ENCODE results near the gene PPP3CA.

PPP3CA gene

DNA sequence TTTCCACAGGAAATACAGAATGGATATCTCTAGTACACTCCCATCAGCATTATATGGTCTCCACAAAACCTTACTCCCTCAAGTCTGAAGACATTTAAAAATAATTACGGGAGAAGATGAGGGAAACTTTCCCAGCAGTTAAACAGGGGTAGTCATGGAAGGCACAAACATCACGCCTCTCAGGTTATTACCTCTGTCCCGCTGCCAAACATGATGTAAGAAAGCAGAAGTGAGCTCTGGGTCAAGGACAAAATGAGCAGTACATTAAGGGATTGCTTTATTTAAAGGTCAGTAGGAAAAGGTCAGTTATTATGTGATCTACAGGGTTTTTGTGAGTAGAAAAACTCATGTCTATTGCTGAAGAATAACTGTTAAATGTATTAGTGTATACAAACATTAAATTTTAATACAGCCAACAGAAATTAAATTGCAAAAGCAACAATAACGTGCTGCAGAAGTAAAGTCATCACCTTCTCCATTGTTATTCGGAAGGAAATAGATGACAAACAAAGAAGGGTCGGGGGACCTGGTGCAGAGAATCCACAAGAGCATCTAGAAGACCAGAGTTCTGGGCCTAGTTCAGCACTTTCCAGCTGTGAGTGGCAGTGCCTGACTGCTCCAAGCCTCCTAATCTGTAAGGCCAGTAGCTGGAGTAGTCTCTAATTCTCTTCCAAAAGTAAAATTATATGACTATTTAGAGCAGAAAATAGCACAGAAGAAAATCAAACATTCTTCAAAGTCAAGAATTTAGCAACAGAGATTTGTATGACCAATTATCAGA is 171.2 kb downstream of the PPP3CA start:
- DNase-seq (ENCODE audit: low read depth), result no peak

DNA sequence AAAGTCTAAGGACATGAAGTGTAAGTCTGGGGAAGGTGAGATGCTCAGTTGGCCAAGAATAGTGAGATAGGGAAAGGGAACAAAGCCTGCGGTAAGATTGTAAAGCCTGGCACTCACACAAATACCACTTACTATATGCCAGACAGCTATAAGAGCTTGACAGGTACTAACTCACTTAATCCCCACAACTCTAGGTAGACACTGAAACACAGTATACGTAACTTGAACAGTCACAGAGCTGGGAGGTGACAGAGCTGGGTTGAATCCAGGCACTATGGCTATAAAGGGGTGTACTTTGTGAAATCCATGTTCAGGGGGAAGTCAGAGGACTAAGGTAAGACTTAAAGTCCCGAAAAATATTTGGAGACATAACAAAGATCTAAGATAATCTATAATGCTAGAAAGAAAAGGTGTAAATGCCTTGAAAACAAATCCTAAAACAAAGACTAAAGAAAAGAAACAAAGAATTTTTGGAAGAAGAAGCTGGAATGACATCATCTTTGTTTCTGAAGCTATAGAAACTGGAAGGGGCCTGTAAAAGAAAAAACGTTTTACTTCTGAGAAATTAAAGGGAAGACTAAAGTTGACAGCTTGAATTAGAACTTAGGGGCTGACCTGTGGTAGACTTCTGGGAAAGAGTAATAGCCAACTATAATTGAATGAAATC is 172.5 kb downstream of the PPP3CA start:
- no peak for DNase-seq (ENCODE audit: low read depth)

DNA sequence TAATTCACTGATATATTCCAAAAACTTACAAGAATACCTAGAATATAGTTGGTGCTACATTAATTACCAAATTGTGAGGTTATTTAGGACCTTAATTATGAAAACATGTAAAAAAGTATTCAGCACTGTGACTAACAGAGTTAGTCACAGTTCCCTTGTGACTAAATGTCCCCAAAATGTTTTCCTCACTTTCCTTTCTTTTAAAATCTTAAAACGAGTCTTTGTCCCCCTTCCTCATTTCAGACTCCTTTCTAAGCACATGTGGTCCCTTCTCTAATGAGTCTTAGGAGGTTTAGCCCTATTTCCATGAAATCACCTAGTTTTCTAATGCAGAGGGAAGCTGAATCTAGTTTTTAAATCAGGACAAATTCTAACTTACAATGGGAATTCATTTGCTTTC is 175.0 kb downstream of the PPP3CA start:
- no peak for DNase-seq (ENCODE audit: low read depth)

DNA sequence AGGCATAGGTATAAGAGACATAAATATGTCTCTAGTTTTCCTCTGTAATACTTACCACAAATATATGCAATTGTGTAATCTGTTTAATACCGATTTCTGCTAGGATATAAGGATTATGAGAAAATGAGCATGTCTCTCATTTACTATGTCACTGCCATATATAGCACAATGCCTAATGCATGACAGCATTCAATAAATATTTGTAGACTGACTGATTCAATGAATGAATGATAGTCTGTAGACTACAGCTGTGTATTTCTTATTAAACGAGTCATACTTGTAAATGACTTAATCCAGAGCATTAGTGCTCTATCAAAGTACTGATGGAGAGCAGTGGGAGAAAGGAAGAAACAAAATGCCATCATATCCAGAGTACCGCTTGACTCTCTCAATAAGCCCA is 175.6 kb downstream of the PPP3CA start:
- no peak for DNase-seq (ENCODE audit: low read depth)

DNA sequence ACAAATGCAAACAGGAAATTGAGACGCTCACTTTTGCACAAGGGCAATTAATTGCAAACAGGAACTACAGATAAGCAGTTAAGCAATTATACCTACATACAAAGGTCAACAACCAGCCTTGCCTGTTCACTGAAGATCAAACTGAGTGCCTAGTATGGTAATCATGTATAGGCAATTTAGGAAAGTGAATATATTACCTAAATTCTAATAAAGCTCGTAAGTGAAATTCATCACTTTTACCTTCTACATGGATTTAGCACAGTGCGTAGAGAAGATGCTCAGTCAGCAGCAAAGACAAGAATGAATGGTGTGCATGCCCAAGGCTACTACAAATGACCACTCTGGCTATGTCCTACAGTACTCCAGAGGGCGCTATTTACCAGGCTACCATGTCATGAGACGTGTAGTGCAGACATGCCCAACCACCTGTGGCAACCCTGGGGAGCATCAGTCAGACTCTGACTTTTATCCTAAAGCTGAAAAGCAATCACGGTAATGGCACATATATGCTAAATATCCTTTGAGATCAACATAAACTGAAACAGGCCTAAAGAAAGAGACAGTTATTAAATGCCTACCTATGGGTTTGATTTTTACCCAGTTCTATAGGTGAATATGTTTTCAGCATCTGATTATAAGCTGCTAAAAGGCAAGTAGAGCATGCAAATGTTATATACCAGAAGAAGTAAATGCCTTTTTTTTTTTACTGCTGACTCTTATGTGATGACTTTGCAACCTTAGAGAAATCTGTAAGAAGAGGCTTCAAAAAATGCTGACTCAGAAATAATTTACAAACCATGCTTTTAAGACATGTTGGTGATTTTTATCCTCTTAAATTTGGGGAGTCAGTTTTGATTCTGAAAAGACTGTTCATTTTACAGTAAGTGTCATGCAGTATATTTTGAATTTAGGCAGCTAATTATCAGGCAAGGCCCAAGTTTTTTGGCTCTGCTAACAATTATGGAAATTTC is 178.0 kb downstream of the PPP3CA start:
- no peak for DNase-seq (ENCODE audit: low read depth)

DNA sequence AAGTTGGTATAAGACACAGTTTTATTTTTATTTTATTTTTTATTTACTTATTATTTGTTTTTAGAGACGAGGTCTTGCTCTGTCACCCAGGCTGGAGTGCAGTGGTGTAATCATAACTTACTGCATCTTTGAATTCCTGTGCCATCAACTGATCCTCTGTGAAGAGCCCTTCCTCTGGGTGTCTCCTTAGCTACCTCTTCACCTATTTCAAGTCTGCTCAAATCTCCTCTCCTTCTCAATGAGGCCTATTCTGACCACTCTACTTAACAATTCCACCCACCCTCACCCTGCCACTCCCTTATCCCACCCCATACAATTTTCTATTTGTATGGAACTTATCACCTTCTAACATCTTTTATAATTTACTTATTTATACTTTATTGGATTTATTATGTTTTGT is 183.4 kb downstream of the PPP3CA start:
- no peak for DNase-seq (ENCODE audit: low read depth)

DNA sequence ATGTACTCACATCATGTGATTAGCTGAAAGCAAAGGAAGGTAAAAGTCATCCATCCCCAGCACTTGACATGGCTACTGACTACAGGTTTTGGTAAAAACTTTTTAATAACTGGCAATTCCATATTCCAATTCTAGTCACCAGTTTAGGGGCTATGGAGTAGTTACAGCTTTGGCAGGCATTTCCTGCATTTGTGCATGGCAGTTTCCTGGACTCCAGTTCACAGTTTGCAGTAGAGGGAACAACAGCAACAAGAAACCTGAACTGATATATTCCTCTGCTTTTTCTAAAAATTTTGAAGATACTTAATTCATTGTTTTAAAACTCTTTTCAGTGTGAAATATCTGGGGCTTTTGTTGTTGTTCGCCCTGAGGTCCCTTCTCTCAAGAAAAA is 184.3 kb downstream of the PPP3CA start:
- DNase-seq (ENCODE audit: low read depth), result no peak

DNA sequence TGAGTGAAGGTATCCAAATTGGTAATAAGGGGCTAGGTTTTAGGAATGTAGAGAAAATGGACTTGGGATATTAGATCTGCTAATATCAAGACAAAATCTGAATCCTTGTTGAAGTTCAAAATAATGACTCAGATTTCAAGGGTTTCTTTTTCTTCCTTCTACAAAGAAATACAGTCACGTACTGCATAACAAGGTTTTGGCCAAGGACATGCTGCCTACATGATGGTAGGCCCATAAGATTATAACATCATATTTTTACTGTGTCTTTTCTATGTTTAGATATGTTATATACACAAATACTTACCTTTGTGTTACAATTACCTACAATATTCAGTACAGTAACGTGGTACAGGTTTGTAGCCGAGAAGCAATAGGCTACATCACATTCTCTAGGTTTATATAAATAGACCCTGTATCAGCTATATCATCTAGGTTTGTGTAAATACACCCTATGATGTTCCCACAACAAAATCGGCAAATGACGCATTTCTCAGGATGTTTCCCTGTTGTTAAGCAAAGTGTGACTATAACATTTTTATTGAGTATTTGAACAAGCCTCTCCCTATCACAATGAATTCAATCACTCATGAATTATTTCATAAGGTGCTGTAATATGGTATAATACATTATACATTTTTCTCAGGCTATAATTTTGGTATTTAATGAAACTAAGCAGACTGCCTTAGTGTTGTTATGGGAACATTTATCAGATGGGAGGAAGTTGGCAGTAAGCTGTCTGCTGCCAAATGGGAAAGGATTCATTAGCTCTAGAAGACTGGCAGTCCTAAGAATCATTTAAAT is 186.3 kb downstream of the PPP3CA start:
- no peak for DNase-seq (ENCODE audit: low read depth)

DNA sequence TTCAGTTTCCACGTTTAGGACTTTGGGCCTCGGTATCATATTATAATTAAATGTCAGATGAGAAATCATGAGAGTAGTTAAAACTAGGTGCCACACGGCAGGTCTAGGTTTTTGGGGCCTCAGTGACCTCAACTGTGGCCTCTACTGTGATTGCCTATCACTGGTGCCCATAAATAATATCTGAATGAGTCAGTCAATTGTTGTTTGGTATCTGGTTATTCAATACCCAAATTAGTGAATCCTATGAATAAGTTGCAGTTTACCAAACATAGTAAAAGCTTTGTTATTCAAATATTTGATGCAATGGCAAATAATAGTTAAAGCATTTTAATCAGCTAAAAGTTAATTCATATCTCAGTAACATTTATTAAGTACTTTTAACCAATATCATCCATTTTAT is 188.8 kb downstream of the PPP3CA start:
- no peak for DNase-seq (ENCODE audit: low read depth)

DNA sequence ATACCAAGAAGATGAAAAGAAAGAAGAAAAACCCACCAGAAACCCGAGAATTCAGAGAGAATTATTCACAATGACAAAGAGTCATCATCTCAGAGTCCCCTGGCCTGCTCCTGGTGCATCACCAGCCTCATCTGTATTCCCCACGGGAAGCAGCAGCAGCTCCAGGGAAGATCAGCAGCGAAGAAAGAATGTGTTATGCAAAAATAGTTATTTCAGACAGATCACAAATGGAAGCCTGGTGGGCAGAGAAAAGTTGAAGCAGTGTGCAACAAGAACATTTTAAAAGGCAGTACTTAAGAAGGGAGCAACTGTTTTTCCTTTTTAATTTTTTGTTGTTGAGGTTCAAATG is 189.2 kb downstream of the PPP3CA start:
- no peak for DNase-seq (ENCODE audit: low read depth)

DNA sequence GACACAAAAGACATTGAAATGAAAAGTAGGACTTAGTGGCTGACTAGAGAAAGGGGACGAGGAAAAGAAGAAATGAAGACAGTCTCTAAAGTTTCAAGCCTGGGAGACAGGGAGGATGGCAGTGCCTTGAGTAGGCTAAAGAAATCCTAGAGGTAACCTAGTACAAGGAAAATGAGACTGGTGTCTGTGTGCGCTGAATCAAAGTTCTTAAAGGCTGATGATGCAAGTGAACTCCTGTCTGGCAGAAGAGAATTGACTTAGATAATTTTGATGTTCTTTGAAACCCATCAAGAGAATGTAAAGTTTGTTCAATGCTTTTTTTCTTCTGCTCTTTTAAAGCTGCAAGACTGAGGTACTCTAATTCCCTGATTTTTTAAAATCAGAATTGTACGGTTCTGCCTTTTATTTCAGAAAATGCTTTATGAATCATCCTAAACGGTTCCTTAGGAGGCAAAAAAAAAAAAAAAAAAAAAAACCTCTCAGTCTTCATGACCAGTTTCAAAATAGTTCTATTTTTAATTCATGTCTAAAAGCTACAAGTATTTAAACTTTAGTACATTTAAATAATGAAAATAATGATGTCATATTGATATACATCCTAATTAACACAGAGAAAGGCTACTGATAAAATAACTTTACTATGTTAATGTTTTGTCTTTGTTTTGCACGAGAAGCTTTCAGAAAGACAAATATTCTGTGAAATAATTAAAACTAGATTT is 189.8 kb downstream of the PPP3CA start:
- DNase-seq (ENCODE audit: low read depth), result no peak

DNA sequence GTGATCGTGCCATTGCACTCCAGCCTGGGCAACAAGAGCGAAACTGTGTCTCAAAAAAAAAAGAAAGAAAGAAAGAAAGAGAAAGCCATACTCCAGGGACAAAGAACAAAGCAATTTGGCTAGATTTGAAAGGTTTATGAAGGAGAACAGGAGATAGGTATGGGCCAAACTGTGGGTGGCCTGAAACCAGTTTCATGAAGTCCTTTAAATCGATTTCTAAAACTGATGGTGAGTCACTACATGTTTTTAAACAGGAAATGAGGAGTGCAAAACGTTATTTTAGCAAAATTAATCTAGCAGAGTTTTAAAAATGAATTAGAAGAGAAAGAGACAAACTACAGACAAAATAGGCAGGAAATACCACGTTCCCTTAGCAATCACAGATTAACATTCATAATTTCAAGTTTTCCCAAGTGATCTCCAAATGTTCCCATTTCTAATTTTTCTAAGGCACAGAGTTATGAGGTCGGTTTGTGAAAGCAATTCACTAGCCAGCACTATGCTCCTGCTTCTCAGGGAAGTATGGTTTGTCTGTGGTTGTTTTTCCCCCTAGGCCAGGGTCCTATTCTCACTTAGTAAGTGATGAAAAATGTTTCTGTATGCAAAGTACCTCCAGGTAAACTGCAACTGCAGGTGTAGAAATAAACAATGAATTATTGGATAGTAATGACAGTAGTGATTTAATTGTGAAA is 190.6 kb downstream of the PPP3CA start:
- DNase-seq (ENCODE audit: low read depth), result no peak

DNA sequence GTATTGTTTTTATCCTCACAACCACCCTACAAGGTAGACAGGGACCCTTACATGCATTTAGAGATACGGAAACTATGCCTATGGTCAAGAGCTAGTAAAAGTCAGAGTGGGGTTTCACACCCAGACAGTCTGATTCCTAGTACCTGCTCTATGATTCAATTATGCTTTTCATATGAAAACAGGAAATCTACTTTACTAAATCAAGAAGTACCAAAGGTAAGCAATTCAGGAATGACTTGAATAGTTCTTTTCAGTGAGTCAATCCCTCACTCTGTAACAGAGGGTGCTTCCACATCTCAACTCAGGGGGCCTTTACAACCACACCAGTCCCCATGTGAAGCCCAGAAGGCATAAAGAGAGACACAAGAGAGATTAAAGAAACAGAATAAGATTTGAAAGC is 191.4 kb downstream of the PPP3CA start:
- no peak for DNase-seq (ENCODE audit: low read depth)

DNA sequence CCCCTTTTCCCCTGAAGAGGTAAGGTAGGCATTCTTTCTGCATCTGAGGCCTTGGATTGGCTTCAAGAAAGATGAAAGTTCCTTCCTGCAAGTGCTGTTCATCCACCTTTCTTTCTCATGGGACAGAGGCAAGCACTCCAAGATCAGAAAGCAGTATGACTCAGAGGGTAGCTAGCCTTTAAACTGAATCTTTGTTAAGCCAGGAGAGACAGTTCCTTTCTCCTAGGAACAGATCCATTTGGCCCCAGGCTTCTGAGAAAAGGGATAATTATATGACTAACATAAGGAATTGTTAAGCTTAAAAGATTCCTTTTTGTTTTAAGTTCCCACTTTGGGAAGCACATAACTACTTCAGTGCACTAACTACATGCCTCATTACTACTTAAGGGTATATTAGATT is 192.0 kb downstream of the PPP3CA start:
- DNase-seq (ENCODE audit: low read depth), result peak; percentile 48

DNA sequence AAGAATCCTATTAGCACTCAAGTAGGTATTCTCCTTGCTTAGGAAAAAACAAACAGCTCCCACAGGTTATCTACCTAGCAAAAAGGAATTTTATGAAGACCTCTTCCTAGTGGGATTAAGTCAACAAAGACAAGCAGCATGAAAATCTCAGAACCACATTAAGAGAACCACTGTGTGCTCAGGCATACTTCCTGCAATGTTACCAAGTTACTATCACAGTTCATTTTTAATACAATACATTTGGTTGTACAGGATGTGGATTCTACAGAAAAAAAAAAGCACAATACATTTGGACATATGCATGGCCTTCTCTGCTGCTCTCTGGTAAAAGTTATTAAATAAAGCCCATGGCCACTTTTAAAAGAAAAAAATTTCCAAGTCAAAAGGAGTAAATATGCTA is 193.7 kb downstream of the PPP3CA start:
- DNase-seq (ENCODE audit: low read depth), result no peak

DNA sequence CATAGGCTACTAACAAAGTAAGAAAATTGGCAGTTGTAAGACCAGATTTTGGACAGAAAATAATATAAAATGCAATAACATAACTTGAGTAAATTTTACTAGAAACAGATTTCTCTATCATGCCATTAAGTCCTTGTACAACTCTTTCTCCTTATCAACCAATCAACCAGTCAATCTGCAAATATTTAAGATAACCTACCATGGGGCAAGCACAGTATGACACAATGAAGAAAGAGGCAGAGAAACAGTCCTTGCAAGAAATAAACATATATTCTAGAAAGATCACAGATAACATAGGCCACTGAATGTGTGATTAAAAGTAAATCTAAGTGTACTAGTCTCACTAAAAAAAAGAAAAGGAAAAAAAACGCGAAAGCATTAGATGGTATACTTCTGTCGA is 194.8 kb downstream of the PPP3CA start:
- DNase-seq (ENCODE audit: low read depth), result no peak

DNA sequence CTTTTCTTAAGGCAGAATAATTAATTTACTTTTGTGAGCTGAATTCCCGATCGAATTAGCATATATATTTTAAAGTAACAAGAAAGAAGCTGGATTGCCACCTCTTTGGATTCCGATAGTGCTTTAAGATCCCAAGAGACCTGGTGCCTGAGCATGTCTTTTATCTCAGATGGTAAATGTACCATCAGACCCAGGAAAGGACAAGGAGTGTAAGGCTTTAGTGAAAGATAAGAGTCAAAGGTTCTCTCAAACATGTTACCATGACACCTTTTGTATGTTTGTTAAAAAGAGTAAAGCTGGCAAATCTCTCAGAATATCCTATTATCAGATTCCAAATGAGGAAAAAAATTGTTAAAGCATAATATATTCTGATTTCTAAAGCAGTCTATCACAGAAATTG is 198.8 kb downstream of the PPP3CA start:
- no peak for DNase-seq (ENCODE audit: low read depth)

DNA sequence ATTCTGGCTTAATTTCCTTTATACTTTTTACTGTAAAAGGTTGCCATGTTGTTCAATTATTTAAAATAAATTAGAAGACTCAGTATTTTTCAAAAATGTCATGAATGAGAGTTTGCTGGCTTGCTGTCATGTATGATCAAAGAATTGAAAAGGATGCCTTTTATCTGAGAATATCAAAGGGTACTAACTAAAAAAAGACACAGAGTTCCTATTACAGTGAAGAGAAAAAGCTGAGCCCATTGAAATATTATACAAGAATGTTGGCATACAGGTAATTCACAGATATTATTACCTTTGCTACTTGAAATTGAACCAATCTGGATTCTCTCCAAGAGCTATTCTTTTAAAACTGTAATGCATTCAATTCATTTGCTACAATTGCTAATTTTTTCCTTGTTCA is 200.0 kb downstream of the PPP3CA start:
- no peak for DNase-seq (ENCODE audit: low read depth)

DNA sequence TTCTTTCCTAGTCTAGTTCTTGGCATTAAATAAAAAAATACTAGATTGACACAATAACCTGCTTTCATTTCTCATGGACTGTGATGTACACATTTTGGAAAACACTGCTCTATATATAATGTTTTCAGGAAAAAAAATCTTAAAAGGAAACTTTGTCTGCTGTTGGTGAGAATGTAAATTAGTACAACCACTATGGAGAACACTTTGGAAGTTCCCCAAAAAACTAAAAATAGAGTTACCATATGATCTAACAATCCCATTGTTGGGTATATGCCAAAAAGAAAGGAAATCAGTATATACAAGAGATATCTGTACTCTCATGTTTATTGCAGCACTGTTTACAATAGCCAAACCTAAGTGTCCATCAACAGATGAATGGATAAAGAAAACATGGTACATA is 202.3 kb downstream of the PPP3CA start:
- DNase-seq (ENCODE audit: low read depth), result no peak

DNA sequence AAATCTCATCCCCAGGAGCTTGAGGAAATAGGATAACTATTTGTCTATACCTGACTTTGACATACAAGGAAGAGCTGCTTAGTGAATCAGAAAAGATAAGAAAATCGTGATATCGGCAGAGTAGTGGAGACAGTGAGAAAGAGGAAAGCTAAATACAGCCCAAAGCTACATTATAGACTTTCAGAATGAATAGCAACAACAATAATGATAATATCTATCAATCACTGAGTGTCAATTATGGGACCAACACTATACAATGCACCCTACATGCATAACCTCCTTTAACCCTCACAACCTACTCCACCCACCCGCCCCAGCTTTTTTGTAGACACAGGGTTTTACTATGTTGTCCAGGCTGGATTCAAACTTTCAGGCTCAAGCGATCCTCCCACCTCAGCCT is 205.1 kb downstream of the PPP3CA start:
- no peak for DNase-seq (ENCODE audit: low read depth)

DNA sequence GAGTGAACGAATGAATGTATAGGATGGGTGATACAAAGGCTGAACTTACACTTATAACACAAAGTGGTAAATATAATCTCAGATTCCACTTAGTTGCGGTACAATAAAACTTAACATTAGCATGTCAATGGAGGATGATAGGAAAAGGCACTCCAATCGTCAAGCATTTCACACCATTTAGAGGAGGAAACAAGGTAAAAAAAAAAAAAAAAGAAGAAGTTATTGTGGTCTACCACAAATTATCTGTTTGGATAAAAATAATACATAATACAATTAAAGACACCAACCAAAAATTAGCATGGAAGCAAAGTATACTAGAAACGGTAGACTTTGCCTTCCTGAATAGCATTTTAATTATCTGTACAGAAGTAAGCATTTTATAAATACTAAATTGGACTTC is 205.5 kb downstream of the PPP3CA start:
- DNase-seq (ENCODE audit: low read depth), result no peak

Data from GM04504 (cell line).